Stimulated activated naive B cell treated with anti-CD40 and anti-IgM and Interleukin-4, amounts not matched to agents 10 μg/mL and 1 μg/mL and 100 μg/mL, for 72 hours (primary cell): ENCODE results near the gene MYH10.
A peak's percentile ranks its signal among the peaks of the same experiment; 100 is the strongest.

Experiments used
- ATAC-seq, 2 donors: fragments of 150-1000 bp; cut with Tn5 transposase; replicated peaks; 2 replicates each; pipeline ENCODE4 v1.10.0; 2021; ENCODE audit warnings: moderate library complexity in 1 of 2
- DNase-seq: peaks from one replicate; pipeline ENCODE4 v3.0.0; 2021
- H3K27ac Mint-ChIP-seq: one replicate; pipeline ENCODE4 v1.8.0; 2022; ENCODE audit warnings: mild to moderate bottlenecking, mixed read lengths
- H3K27me3 Mint-ChIP-seq, 2 donors: one replicate each; pipeline ENCODE4 v1.8.0; 2022; ENCODE audit warnings: mixed read lengths in 2 of 2
- H3K36me3 Mint-ChIP-seq, 2 donors: one replicate each; pipeline ENCODE4 v1.8.0; 2022; ENCODE audit warnings: mixed read lengths in 2 of 2, mild to moderate bottlenecking in 1 of 2
- H3K4me1 Mint-ChIP-seq, 2 donors: one replicate each; pipeline ENCODE4 v1.8.0; 2022; ENCODE audit warnings: mixed read lengths in 2 of 2, mild to moderate bottlenecking in 1 of 2
- H3K4me3 Mint-ChIP-seq, 2 donors: one replicate each; pipeline ENCODE4 v1.8.0; 2022; ENCODE audit warnings: mild to moderate bottlenecking in 2 of 2, mixed read lengths in 2 of 2, moderate library complexity in 1 of 2
- H3K9me3 Mint-ChIP-seq, 2 donors: one replicate each; pipeline ENCODE4 v1.8.0; 2022; ENCODE audit warnings: mixed read lengths in 2 of 2, mild to moderate bottlenecking in 1 of 2

MYH10 gene

DNA sequence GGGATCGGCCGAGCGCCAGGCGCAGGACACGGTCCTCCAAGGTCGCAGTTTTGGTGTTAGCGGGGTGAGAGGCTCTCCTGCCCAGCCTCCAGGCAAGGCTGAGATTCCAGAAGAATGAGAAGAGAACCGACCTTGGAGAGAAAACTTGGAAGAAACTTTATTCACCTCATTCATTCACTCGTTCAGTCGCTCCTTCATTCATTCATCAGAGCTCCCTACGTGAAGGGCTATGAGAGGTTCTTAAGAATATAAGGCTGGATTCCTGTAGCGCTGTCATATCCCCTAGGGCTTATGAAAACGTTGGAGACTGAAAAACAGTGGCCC, 991 bp upstream of the MYH10 start:
- DNase-seq (no peak), ATAC-seq (no peak)
- H3K4me1 Mint-ChIP-seq: peaks cover 18 to 29% of the 10 kb centered on the region in 2 donors
- H3K27ac Mint-ChIP-seq: no peak overlapping the region
- peaks cover 52 to 66% of the 10 kb centered on the region in 2 donors for H3K27me3 Mint-ChIP-seq
- H3K4me3 Mint-ChIP-seq: peak overlapping the region; percentile 89 to 90
- H3K9me3 Mint-ChIP-seq: no peaks in the 10 kb centered on the region
- H3K36me3 Mint-ChIP-seq: peaks cover 3 to 4% of the 10 kb centered on the region in 2 donors

DNA sequence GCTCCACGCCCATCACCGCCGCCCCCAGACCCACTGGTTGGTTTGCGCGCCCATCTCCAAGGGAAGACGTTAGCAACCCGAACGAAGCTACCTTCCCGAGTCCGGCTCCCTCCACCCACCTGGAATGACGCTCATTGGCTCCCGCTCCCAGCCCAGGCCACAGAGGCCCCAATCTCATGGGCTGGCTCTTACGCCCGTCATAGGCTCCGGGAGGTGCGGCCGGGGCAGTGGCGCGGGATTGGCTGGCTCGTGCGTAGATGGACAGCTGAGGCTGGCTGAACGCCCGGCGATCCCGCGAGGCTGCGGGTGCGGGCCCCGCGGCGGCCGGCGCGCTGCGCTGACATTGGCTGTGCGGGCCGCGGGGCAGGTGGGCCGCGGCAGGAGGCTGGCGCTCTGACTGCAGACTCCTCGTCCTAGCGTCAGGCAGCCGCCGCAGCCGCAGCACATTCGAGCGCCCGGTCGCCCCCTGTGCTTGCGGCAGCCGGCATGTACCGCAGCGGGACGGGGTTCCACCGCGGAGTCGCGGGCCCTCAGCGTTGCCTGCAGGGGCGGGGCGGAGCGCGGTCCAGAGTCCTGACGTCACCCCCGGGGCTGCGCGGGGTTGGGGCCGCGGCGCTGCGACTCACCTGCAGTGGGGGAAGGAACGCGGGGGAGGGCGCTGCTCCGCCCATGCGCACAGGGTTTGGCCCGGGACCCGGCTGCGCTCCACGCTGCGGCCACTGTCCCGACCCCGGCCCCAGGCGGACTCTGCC, 453 bp upstream of the MYH10 start:
- Mint-ChIP-seq H3K27me3 (peaks cover 51 to 61% of the 10 kb centered on the region in 2 donors), H3K27ac (peak overlapping the region; percentile 90), H3K4me3 (peak overlapping the region; percentile 89 to 90), H3K4me1 (peaks cover 18 to 29% of the 10 kb centered on the region in 2 donors), H3K9me3 (no peaks in the 10 kb centered on the region), H3K36me3 (peaks cover 3 to 4% of the 10 kb centered on the region in 2 donors)
- ATAC-seq (peak; percentile 98), DNase-seq (peak; percentile 95)

DNA sequence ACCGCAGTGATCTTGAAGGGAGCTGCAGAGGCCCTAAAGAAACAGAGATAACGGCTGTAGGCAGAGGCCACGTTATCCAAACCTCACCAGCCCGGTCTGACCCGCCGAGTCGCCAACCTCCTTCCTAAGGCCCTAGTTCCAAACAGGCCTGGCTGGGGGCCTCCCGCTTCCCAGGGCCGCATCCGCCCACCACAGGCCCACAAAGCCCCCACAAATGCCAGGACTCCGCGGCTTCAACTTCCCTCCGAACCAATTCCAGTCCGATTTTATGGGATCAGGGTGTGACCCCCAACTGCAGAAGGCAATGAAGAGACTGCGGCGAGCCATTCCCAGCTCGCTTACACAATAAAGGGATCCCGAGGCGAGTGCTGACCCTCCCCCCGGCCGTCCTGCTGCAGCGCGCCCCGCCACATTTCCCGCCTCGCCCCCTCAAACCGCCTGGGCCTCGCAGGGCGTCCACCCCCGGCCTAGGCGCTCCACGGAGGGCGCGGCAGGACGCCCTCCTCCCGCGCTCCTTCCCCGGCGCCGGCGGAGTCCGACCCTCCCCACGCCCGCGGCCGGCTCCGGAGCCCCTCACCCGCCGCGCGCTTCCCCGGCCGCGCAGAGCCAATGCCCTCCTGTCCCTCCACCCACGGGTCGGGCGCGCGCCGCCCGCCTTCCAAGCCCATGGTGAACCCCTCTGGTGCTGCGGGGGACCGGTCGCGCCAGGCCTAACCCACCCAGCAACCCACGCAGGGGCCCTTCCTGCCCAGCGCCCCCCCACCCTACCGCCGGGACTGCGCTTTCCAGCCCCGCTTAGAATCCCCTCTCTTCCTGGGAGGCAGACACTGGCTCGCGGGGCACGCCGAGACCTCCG, 926 bp downstream of the MYH10 start:
- Mint-ChIP-seq H3K36me3 (peaks cover 3 to 4% of the 10 kb centered on the region in 2 donors), H3K4me1 (peaks cover 18 to 29% of the 10 kb centered on the region in 2 donors), H3K27ac (peak overlapping the region; percentile 90), H3K27me3 (peaks cover 44 to 53% of the 10 kb centered on the region in 2 donors), H3K9me3 (no peaks in the 10 kb centered on the region), H3K4me3 (peak overlapping the region; percentile 89 to 90)
- ATAC-seq (no peak), DNase-seq (no peak)

DNA sequence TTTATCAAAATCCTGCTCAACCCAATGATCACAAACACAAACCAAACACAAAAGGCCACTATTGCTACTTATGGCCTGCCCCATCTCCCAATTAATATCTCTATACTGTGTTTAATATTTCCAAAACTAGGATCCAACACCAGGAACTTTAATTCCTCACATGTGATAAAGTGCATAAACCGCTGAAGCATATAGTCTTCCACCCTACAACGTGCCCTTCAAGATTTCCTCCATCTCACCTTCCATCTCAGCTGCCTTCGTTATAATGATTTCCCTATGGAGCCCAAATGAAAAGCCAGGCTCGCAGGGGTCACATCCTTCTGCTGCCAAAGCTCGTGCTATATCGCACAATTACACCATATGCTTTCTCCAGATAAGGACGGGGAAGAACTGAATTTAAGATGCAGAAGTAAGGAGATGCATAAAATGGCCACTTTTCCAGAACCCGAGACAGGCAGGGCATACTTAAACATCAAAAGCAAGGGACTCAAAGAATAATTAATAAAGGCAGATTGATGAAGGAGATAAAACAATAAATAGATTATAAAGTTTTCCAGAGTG, 1.8 kb downstream of the MYH10 start:
- ATAC-seq: no peak
- Mint-ChIP-seq H3K36me3 (peaks cover 3 to 4% of the 10 kb centered on the region in 2 donors), H3K4me1 (peaks cover 18 to 33% of the 10 kb centered on the region in 2 donors), H3K27me3 (peaks cover 47 to 63% of the 10 kb centered on the region in 2 donors), H3K4me3 (peak overlapping the region; percentile 89 to 90), H3K9me3 (no peaks in the 10 kb centered on the region), H3K27ac (no peak overlapping the region)
- DNase-seq: no peak

DNA sequence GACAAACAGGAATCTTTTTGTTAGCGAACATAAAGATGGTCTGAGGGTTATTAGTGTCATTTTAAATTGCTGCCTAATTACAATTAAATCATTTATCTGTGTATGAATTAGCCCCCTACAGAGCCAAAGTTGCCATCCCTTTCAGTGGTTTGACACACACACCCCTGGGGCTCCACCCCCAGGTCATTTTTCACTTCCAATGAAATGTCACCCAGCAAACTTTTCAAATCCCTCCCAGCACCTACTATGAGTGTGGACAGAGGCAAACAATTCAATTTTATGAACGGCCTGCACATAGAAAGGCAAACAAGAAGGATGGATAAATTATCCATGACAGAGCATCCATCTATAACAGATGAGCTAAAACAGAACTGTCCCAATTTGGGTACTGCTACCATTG, 2.4 kb downstream of the MYH10 start:
- H3K4me1 Mint-ChIP-seq: peaks cover 18 to 34% of the 10 kb centered on the region in 2 donors
- no peak overlapping the region for H3K27ac Mint-ChIP-seq
- H3K9me3 Mint-ChIP-seq: no peaks in the 10 kb centered on the region
- H3K27me3 Mint-ChIP-seq: peaks cover 42 to 60% of the 10 kb centered on the region in 2 donors
- DNase-seq (no peak), ATAC-seq (no peak)
- H3K36me3 Mint-ChIP-seq: peaks cover 3 to 4% of the 10 kb centered on the region in 2 donors
- H3K4me3 Mint-ChIP-seq: no peak overlapping the region

DNA sequence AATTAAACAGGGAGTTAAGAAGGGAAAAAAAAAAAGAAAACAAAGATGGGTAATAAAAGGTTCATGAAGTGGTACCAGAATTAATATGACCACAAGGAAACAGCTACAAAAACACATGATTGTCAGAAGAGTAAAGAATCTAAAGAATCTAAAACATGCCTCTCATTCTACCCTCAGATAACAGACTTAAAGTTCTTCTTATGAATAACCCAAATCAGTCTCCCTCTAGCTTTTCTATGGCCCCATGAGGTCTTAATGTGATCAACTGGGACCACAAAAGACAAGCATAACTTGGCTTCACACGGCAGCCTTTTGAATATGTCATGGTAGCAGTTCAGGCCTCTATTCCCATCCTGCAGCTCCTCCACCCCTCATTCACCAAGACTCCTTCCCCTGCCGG, 6.9 kb downstream of the MYH10 start:
- Mint-ChIP-seq H3K9me3 (no peaks in the 10 kb centered on the region), H3K4me3 (no peak overlapping the region), H3K36me3 (peaks cover 5 to 8% of the 10 kb centered on the region in 2 donors), H3K27ac (no peak overlapping the region), H3K4me1 (peaks cover 17 to 31% of the 10 kb centered on the region in 2 donors), H3K27me3 (peaks cover 30 to 36% of the 10 kb centered on the region in 2 donors)
- DNase-seq (no peak), ATAC-seq (no peak)

DNA sequence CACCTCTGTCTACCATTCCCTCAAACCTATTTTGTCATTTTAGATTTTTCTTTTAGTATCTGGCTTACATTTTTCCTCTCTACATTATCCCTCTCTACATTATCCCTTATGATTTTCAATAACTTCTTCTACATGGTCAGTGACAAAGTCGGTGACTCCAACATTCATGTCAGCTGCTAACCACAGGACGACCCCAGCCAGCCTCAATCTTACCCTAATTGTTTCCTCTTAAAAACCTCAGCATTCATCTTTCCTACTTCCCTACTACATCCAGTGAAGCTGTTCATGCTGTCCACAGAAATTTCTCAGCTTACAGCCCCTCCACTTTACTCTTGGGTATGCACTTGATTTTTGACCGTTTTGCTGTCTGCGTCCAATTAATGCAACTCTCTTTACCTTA, 8.3 kb downstream of the MYH10 start:
- peak in 1 of 2 donors; percentile 3 for ATAC-seq
- Mint-ChIP-seq H3K9me3 (no peaks in the 10 kb centered on the region), H3K4me3 (peak overlapping the region; percentile 0), H3K27ac (no peak overlapping the region), H3K4me1 (peaks cover 12 to 26% of the 10 kb centered on the region in 2 donors), H3K27me3 (peaks cover 19 to 24% of the 10 kb centered on the region in 2 donors), H3K36me3 (peaks cover 5 to 8% of the 10 kb centered on the region in 2 donors)
- no peak for DNase-seq

DNA sequence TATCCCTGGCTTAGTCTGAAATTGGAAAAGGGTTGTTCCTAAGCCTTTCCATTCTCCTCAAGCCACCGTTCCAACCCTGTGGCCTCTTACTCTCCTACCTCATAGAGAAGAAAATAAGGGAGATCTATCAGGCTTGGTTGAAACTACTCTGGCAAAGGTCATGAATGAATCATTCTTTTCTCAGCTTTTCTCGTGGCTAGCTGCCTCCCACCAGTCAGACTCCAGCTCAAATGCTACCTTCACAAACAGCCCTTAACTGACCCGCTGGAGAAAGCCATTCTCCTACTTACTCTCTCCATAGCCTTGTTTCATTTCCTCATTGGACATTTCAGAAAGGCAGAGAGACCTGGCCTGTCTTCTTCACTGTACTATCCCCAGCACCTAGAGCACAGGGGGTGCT, 8.9 kb downstream of the MYH10 start:
- peak; percentile 96 to 98 for ATAC-seq
- Mint-ChIP-seq H3K27me3 (peaks cover 17 to 22% of the 10 kb centered on the region in 2 donors), H3K4me3 (peak overlapping the region; percentile 10 to 42), H3K4me1 (peaks cover 12 to 26% of the 10 kb centered on the region in 2 donors), H3K27ac (peak overlapping the region; percentile 31), H3K9me3 (no peaks in the 10 kb centered on the region), H3K36me3 (peaks cover 5 to 8% of the 10 kb centered on the region in 2 donors)
- peak; percentile 16 for DNase-seq

DNA sequence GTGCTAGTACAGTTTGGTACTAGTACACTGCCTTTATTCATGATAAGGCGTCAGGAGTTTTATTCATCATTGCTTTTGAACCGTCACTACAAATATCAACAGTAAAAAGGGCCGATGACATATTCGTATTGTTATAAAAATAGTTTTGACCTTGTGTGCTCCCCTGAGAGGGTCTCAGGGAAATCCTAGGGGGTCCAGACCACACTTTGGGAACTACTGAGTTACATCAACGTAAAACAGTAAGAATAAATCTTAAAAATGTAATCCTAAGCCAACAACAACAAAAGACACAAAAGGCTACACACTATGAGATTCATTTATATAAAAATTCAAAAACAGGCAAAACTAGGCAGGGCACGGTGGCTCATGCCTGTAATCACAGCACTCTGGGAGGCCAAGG, 11.2 kb downstream of the MYH10 start:
- DNase-seq (no peak), ATAC-seq (no peak)
- peaks cover 5 to 8% of the 10 kb centered on the region in 2 donors for H3K36me3 Mint-ChIP-seq
- no peak overlapping the region for H3K27ac Mint-ChIP-seq
- peaks cover 18 to 20% of the 10 kb centered on the region in 2 donors for H3K27me3 Mint-ChIP-seq
- H3K9me3 Mint-ChIP-seq: no peaks in the 10 kb centered on the region
- peaks cover 12 to 26% of the 10 kb centered on the region in 2 donors for H3K4me1 Mint-ChIP-seq
- H3K4me3 Mint-ChIP-seq: no peak overlapping the region

DNA sequence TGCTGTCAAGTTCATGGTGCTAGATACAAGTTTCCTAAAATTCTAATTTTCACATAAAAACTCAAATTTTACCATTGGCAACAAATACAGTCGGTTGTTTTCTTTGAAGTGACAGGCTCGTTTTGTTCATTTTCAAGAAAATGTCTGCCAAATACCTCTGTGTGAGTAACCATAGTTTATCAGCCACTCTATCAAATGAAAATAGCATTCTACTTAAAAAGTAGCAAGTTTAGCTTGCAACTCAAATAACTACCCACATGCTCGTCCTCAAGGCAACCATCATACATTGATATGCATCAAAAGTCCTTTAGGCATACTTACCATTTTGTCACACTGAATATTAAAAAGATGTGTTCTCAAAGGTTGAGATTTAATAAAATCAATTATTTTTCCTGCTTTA, 11.7 kb downstream of the MYH10 start:
- ATAC-seq: no peak

DNA sequence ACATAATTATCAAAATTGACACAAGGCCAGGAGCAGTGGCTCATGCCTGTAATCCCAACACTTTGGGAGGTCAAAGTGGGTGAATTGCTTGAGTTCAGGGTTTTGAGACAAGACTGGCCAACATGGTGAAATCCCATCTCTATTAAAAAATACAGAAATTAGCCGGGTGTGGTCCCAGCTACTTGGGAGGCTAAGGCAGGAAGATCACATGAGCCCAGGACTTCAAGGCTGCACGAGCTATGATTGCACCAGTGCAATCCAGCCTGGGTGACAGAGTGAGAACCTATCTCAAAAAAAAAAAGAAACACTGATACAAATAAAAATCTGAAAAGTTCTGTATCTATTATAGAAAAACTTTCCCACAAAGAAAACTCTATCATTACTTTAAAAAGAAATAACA, 15.5 kb downstream of the MYH10 start:
- no peak for DNase-seq
- no peak overlapping the region for H3K27ac Mint-ChIP-seq
- peaks cover 2 to 4% of the 10 kb centered on the region in 2 donors for H3K9me3 Mint-ChIP-seq
- peaks cover 3 to 7% of the 10 kb centered on the region in 2 donors for H3K27me3 Mint-ChIP-seq
- H3K36me3 Mint-ChIP-seq: peaks cover 2 to 3% of the 10 kb centered on the region in 2 donors
- ATAC-seq: no peak
- no peaks in the 10 kb centered on the region for H3K4me1 Mint-ChIP-seq
- H3K4me3 Mint-ChIP-seq: no peak overlapping the region

More for the DNA sequence above, 11.7 kb downstream of the MYH10 start:
- Mint-ChIP-seq H3K9me3 (no peaks in the 10 kb centered on the region), H3K36me3 (peaks cover 5 to 8% of the 10 kb centered on the region in 2 donors), H3K27me3 (peaks cover 13 to 18% of the 10 kb centered on the region in 2 donors), H3K4me3 (no peak overlapping the region), H3K27ac (no peak overlapping the region), H3K4me1 (peaks cover 12 to 23% of the 10 kb centered on the region in 2 donors)
- no peak for DNase-seq

DNA sequence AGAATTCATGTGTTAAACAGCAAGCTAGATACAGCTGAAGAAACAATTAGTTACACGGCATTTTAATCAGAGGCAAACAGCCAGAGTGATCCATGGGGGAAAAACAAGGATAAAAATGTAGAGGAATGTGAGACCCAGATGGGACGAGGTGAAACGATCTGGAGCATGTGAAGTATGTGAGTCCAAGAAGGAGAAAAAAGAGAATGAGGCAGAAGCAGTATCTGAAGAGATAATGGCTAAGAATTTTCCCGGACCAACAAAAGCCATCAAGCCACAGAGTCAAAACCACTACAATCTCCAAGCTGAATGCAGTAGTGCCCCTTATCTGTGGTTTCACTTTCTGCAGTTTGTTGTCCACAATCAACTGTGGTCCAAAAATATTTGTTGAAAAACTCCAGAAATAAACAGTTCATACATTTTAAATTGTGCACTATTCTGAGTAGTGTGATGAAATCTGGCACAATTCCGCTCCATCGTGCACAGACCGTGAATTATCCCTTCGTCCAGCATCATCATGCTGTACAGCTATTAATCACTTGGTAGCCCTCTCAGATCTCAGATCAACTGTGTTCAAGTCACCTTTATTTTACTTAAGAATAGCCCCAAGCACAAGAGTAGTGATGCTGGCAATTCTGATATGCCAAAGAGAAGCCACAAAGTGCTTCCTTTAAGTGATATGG, 18.8 kb downstream of the MYH10 start:
- H3K4me1 Mint-ChIP-seq: no peaks in the 10 kb centered on the region
- H3K27ac Mint-ChIP-seq: no peak overlapping the region
- H3K9me3 Mint-ChIP-seq: peaks cover 2 to 4% of the 10 kb centered on the region in 2 donors
- H3K27me3 Mint-ChIP-seq: peaks cover 3 to 15% of the 10 kb centered on the region in 2 donors
- H3K36me3 Mint-ChIP-seq: peaks cover 3% of the 10 kb centered on the region in 2 donors
- no peak for ATAC-seq
- H3K4me3 Mint-ChIP-seq: no peak overlapping the region
- DNase-seq: no peak

DNA sequence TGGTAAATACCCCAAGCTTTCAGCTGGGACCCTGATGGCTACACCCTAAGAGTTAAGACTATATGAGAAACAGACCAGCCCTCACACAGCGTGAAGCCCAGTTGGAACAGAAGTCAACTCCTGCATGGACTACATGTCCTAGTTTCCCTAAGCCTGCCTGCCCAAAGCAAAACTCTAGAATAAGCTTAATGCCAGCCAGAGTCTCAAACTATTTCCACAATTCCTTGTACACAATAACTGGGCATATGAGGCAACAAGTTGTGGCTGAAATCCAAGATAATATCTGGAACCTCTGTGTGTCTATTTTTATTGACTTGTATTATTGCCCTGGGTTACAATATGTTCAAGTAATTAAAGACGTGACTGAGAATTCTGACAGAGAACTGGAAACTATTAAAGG, 19.4 kb downstream of the MYH10 start:
- H3K4me1 Mint-ChIP-seq: no peaks in the 10 kb centered on the region
- H3K9me3 Mint-ChIP-seq: peaks cover 2 to 4% of the 10 kb centered on the region in 2 donors
- no peak overlapping the region for H3K27ac Mint-ChIP-seq
- ATAC-seq: no peak
- peaks cover 3 to 15% of the 10 kb centered on the region in 2 donors for H3K27me3 Mint-ChIP-seq
- no peak for DNase-seq
- H3K4me3 Mint-ChIP-seq: no peak overlapping the region
- peaks cover 3% of the 10 kb centered on the region in 2 donors for H3K36me3 Mint-ChIP-seq

DNA sequence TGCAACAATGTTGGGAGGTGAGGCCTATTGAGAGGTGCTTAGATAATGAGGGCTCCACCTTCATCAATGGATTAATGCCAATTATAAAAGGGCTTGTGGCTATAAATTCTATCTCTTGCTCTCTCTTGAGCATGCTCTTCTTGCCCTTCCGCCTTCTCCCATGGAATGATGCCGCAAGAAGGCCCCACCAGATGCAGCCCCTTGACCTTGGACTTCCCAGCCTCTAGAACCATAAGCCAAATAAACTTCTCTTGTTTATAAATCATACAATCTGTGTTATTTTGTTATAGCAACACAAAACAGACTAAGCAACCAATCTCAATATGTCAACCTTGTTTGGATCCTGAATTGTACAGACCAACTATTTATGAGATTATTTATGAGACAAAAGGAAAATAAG, 20.0 kb downstream of the MYH10 start:
- no peak overlapping the region for H3K27ac Mint-ChIP-seq
- H3K27me3 Mint-ChIP-seq: peaks cover 0 to 15% of the 10 kb centered on the region in 2 donors
- H3K9me3 Mint-ChIP-seq: peaks cover 2 to 4% of the 10 kb centered on the region in 2 donors
- no peak for DNase-seq
- no peak overlapping the region for H3K4me3 Mint-ChIP-seq
- ATAC-seq: no peak
- no peaks in the 10 kb centered on the region for H3K4me1 Mint-ChIP-seq
- peaks cover 3% of the 10 kb centered on the region in 2 donors for H3K36me3 Mint-ChIP-seq
